ENCODE measurements around the gene SHF.

Gene SHF

GRCh38 chr15:45199136-45199810 lies 11.5 kb upstream of the SHF start:
- DNase-seq (ENCODE audit: low read depth), result no peak

- DNase-seq (ENCODE audit: low read depth), result peak; percentile 87
Observed at GRCh38 chr15:45198337-45199135, 10.8 kb upstream of the SHF start.

GRCh38 chr15:45197512-45197911 lies 9.7 kb upstream of the SHF start:
- no peak for DNase-seq (ENCODE audit: low read depth)

GRCh38 chr15:45187578-45187893 lies 230 bp downstream of the SHF start:
- no peak for DNase-seq (ENCODE audit: low read depth)

DNA sequence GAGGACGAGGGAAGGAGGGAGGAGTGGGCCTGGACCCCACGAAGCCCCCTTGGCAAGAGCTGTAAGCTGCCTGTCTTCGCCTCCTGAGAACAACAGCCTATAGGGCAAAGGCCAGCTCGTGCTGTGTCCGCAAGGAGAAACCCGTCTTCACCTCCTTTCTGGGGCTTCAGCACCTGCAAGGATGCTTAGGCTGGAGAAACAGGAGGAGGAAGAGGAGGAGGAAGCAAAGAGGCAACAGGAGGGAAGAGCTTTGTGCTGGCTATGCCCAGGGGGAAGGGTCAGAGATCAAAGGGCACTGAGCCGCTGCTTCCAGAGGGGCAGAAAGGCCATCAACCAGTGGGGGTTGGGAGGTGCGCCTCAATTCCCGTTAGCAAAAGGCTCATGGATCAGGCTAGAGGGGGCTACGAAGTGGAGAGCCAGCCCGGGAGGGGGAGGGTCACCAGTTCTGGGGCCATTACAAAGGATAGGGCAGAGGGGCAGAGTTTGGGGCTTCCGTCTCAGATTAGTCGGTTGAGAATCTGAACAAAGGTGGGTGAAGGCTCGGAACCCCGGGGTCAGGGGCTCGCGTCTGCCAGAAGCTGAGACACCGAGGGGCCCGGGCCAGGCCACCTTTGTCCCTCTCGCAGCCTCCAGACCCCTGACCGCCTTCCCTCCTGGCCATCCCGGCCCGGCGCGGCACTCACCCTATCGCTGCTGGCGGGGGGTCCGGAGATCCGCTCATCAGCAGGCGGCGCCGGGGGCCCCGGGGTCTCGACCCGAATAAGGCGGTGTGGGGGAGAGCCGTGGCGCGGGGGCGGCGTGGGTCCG lies 792 bp downstream of the SHF start:
- no peak for DNase-seq (ENCODE audit: low read depth)

DNA sequence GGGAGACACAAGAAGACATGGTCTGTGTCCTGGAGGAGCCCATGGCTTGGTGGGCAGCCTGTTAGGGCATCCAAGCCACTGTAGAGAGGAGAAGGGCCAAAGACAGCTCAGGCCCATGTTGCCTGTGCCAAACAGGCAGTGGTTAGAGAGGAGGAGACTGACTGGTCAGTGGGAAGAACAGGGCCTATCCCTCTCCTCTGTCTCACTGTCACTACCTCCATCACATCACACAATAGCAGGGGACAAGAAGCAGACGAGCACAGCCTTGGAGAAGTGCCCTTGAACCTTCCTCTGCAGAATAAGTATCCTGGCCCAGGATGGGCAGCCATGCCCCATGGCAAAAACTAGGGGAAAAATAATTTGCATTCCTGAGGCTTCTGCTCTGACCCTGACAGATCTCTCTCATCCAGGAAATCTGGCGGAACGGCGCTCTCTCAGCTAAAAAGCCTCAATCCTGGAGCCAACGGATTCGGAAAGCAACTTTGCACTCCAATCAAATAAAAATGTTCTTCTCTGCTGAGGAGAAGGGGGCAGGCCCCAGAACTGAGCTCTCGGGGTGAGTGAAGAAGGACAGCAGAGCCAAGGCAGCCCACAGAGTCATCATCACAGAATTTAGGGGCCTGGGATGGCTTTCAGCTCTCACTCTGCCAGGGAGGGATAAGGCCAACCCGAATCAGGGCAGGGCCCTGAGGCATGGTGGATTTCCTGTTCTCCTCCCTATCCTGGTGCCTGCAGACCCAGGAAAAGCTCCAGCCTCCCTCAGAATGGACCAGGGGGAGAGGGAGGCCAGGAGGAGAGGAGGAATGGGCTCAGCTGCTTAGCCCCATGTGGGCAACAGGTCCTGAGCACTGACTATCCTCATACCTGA lies 1.6 kb downstream of the SHF start:
- no peak for DNase-seq (ENCODE audit: low read depth)

DNA sequence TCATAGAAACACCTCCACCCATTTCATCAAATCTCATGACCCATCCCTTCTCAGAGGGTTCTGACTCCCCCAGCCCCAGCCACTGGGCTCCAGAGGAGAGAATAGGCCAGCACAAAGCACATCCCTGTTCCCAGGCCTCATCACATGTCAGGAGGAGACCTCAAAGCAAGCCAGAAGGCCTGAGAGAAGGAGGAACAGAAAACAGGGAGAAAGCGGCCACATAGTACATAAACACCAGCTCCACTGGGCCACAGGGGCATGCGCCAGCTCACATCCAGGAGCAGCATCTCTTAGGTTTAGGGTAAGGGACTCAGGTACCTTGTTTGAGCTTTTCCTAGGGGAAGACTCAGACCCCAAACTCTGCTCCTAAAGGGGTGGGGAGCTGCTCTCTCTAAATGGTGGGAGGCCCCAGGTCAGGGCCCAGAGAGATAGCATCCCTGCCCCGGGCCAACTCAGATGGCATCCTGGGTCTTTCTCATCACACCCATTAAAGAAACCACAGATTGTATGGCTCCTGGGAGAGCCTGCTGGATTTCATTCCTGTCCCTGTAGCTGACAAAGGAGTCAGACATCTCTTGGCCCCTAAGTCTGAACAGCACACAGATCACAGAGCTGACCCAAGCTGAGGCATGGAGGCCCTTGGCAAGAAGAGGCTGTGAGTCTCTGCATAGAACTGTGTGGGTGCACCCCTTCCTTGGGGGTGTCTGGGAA lies 2.5 kb downstream of the SHF start:
- DNase-seq (ENCODE audit: low read depth), result no peak

- DNase-seq (ENCODE audit: low read depth), result no peak
Observed at GRCh38 chr15:45184562-45185041, 3.2 kb downstream of the SHF start.

DNA sequence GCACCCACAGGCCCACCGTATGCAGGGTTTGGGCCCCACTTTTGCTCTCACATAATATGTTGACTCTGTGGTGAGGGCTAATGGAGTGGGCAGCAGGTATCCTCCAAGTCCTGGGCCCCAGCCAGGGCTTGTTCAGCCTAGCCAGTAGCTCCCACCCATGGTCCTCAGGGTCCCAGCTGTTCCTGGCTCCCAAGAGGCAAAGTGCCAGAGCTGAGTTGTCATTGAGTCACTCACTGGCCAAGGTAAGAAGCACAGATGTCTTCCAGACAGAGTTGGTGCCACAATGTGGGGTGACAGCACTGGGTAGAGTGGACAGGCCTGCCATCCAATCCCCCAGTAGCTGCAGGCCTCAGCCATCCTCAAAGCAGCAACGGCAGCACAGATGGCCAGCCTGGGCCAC lies 4.3 kb downstream of the SHF start:
- no peak for DNase-seq (ENCODE audit: low read depth)

DNA sequence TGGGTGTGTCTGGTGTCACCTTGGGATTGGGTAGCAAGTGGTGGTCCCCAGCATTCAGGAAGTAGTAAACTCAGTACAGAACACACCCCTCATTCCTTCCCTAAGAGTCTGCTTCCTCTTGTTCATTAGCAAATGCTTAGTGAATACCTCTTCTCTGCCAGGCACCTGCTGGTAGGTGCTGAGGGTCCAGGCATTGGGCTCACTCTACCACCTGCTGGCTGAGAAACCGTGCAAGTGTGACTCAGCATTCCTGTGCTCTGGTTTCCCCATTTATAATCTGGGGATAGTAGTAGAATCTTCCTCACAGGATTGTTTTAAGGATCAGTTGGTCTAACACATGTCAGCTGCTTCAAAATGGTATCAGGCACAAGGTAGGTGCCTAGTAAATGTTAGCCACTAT lies 4.8 kb downstream of the SHF start:
- no peak for DNase-seq (ENCODE audit: low read depth)

DNA sequence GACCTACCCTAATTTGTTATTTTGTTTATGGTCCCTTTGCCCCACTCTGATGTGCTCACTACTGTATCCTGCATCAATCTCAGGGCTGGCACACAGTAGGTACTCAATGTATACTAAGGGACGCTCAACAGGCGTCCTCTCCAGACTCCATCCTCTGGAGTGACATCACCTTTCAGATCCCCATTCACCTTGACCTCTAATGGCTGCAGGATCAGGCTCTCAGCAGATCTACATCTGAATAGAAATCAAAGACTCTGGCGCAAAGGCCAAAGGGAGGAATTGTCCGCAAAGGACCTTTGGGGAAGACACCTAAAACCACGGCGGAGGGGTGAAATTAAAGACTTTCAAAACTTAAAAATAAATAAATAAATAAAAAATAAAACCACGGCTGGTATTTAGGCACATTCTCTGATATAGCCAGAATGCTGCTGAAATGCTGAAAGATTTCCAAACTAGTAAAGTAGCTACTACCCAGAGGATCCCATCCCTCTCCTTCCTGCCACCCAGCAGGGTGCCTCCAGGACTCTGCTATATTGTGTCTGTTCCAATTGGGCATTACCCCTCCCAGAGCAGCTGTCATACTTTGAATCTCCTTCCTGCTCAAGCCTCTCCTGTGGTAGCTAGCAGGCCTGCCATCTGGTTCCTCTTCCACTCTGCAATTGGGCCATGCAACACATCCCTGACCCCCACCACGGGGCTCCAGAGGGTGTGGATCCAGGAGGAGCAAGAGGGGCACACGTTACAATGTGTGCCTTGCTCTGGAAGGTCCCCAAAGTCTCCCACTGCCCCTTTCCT lies 6.1 kb downstream of the SHF start:
- DNase-seq (ENCODE audit: low read depth), result no peak

GRCh38 chr15:45180648-45181436 lies 6.9 kb downstream of the SHF start:
- DNase-seq (ENCODE audit: low read depth), result no peak

GRCh38 chr15:45180201-45180600 lies 7.6 kb downstream of the SHF start:
- no peak for DNase-seq (ENCODE audit: low read depth)

DNA sequence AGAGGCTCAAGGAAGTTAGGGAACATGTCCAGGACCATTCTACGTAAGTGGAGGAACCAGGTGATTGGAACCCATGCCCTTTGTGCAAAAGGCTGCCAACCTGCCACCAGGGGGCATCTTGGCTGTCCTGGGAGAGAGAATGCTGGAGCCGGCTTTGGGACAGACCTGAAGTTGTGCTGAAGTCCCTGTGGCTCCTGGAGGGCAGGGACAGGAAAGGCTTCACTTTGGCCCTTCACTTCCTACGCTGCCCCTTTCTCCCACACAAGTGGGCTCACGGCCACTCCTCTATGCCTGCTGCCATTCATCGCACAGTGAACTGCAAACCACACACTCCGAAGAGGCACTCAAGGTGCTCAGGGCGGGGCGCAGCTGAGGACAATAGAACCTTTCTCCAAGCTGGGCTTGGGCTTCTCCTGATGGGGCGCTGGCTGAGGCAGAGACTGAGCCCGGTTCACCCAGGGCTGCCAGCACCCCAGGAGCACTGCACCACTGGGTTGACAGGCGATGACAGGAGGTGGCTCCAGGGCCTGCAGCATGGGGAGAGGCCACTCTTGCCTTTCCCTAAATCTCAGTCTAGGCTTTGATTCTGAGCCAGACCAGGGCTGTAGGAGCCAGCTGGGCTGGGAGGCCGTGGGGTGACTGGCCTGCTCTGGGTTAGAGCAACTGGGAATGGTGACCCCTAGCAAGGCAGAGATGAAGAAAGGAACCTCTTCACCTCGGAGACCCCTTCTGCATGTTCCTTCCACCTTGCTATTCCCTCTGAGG lies 8.4 kb downstream of the SHF start:
- DNase-seq (ENCODE audit: low read depth), result peak; percentile 50

- DNase-seq (ENCODE audit: low read depth), result no peak
Observed at GRCh38 chr15:45177285-45177684, 10.5 kb downstream of the SHF start.

DNA sequence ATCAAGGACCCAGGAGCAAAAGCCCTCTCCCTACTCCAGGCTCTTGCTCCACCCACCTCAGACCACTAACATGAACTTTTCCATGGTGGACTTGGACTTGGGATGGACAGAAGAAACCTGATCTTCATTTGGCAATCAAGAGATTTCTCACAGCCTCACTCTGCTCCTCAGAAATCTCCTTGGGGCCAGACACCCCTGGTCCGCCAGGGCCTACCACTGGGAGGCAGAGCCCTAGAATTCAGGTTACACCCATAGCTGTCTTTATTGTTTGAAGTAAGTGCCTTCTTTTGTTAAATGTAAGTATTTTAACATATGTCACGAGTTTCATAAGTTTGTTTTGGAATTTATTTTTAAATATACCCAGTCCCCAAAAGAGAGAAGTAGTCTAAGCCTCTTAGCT lies 13.2 kb downstream of the SHF start:
- no peak for DNase-seq (ENCODE audit: low read depth)

DNA sequence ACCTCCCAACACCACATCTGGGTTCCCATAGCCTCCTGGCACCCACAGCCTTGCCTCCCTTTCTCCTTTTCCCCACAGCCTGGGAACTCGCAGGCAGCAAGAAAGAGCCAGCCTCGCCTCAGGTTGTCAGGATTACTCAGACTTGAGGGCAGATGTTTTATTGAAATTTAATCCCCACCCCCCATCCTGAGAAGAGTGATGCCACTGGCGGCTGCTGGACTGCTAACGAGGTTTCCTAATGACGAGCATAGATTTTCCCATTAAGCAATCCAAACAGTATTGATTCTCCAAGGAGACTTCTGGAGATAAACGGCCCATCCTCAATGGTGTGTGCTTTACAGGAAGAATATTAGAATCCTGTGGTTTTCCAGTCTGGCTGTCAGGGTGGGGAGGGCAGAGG lies 13.7 kb downstream of the SHF start:
- DNase-seq (ENCODE audit: low read depth), result no peak

- no peak for DNase-seq (ENCODE audit: low read depth)
Observed at GRCh38 chr15:45171912-45172311, 15.9 kb downstream of the SHF start.

Measured in activated T-cell treated with anti-CD3 and anti-CD28 coated beads for 1 hour (primary cell).